ENCODE data around the gene EIF4E3.

Gene EIF4E3

GRCh38 chr3:71722693-71723092 lies 2.5 kb downstream of the EIF4E3 start:
- no peak overlapping the region for H3K27ac ChIP-seq
- no peaks in the 10 kb centered on the region for H3K27me3 ChIP-seq (ENCODE audit: insufficient read depth, low read depth, severe bottlenecking)
- TF ChIP-seq, protein P1, sequence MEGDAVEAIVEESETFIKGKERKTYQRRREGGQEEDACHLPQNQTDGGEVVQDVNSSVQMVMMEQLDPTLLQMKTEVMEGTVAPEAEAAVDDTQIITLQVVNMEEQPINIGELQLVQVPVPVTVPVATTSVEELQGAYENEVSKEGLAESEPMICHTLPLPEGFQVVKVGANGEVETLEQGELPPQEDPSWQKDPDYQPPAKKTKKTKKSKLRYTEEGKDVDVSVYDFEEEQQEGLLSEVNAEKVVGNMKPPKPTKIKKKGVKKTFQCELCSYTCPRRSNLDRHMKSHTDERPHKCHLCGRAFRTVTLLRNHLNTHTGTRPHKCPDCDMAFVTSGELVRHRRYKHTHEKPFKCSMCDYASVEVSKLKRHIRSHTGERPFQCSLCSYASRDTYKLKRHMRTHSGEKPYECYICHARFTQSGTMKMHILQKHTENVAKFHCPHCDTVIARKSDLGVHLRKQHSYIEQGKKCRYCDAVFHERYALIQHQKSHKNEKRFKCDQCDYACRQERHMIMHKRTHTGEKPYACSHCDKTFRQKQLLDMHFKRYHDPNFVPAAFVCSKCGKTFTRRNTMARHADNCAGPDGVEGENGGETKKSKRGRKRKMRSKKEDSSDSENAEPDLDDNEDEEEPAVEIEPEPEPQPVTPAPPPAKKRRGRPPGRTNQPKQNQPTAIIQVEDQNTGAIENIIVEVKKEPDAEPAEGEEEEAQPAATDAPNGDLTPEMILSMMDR (IDR thresholded peaks at IDR 0.05; ENCODE audit: low read depth, low read length) = no peak
- DNase-seq = no peak
- H3K4me3 ChIP-seq (ENCODE audit: low read depth, low read length) = no peak overlapping the region
- no peaks in the 10 kb centered on the region for H3K9me3 ChIP-seq (ENCODE audit: severe bottlenecking)
- no peaks in the 10 kb centered on the region; the same call in 1 of the 2 replicates for H3K36me3 ChIP-seq

DNA sequence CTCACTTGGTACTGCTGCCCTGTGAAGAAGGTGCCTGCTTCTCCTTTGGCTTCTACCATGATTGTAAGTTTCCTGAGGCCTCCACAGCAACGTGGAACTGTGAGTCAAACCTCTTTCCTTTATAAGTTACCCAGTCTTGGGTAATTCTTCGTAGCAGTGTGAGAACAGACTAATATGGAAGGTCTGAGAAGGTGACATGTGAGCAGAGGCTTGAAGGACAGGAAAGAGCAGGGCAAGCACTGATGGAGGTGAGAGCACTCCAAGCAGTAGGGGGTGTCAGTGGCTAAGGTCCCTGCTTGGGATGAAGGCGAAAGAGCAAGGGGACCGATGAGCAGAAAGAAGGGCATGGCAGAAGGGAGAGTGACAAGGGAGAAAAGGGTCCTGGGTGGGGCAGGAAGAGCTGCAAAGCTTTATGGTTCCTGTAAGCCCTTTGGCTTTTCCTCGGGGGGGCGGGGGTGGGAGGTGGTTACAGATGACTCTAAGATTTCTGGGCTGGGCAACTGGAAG lies 3.5 kb downstream of the EIF4E3 start:
- no peak for DNase-seq
- Histone ChIP-seq H3K27me3 (ENCODE audit: insufficient read depth, low read depth, severe bottlenecking) (no peaks in the 10 kb centered on the region), H3K4me3 (ENCODE audit: low read depth, low read length) (no peak overlapping the region), H3K27ac (no peak overlapping the region), H3K9me3 (ENCODE audit: severe bottlenecking) (no peaks in the 10 kb centered on the region), H3K36me3 (no peaks in the 10 kb centered on the region; the same call in 1 of the 2 replicates)
- TF ChIP-seq, protein P1 (IDR thresholded peaks at IDR 0.05; ENCODE audit: low read depth, low read length) = no peak

- TF ChIP-seq, protein P1 (IDR thresholded peaks at IDR 0.05; ENCODE audit: low read depth, low read length) = no peak
- DNase-seq = no peak
- H3K27me3 ChIP-seq (ENCODE audit: insufficient read depth, low read depth, severe bottlenecking) = no peaks in the 10 kb centered on the region
- no peak overlapping the region for H3K27ac ChIP-seq
- no peaks in the 10 kb centered on the region; the same call in 1 of the 2 replicates for H3K36me3 ChIP-seq
- H3K9me3 ChIP-seq (ENCODE audit: severe bottlenecking) = no peaks in the 10 kb centered on the region
- H3K4me3 ChIP-seq (ENCODE audit: low read depth, low read length) = no peak overlapping the region
Measured at GRCh38 chr3:71721002-71721401, 4.2 kb downstream of the EIF4E3 start.

- Histone ChIP-seq H3K27ac (no peak overlapping the region), H3K4me3 (ENCODE audit: low read depth, low read length) (no peak overlapping the region), H3K9me3 (ENCODE audit: severe bottlenecking) (no peaks in the 10 kb centered on the region), H3K36me3 (no peaks in the 10 kb centered on the region; the same call in 1 of the 2 replicates), H3K27me3 (ENCODE audit: insufficient read depth, low read depth, severe bottlenecking) (no peaks in the 10 kb centered on the region)
- no peak for DNase-seq
- TF ChIP-seq, protein P1 (IDR thresholded peaks at IDR 0.05; ENCODE audit: low read depth, low read length) = no peak
Measured at GRCh38 chr3:71718072-71718471, 7.1 kb downstream of the EIF4E3 start.

- H3K36me3 ChIP-seq = no peaks in the 10 kb centered on the region; the same call in 1 of the 2 replicates
Measured at GRCh38 chr3:71714595-71714994, 10.6 kb downstream of the EIF4E3 start.

More at GRCh38 chr3:71714595-71714994, 10.6 kb downstream of the EIF4E3 start:
- H3K27ac ChIP-seq = no peak overlapping the region
- TF ChIP-seq, protein P1 (IDR thresholded peaks at IDR 0.05; ENCODE audit: low read depth, low read length) = no peak
- no peaks in the 10 kb centered on the region for H3K27me3 ChIP-seq (ENCODE audit: insufficient read depth, low read depth, severe bottlenecking)
- no peak for DNase-seq
- H3K4me3 ChIP-seq (ENCODE audit: low read depth, low read length) = no peak overlapping the region
- no peaks in the 10 kb centered on the region for H3K9me3 ChIP-seq (ENCODE audit: severe bottlenecking)

Measured in WERI-Rb-1 (cell line).